HCT116 (cell line): ENCODE measurements around the gene AP4M1. TPM values are rescaled to one million over a fixed set of nuclear protein-coding genes. Genes with fewer than 3 reads are reported as not detected.
A peak's percentile ranks its signal among the peaks of the same experiment; 100 is the strongest.

ENCODE experiments used
- ATAC-seq: fragments of 200-7000 bp; cut with Tn5 transposase; 2 replicates; pipeline ENCODE4 v1.9.1; 2020; ENCODE audit warnings: mild to moderate bottlenecking, moderate library complexity
- BruUV-seq: library from RNA; stranded (reverse); fragments of 400-500 nt; replicated peaks from 2 replicates; lab custom pipeline; 2021; lab: Mats Ljungman, UMichigan
- CTCF ChIA-PET: fragments of 300-600 bp; sonication (Branson Sonifier 250); formaldehyde crosslinking; loops from one replicate; lab custom pipeline; 2021; ENCODE audit warnings: antibody characterized with exemption; lab: Charles Lee
- POLR2A ChIA-PET: fragments of 300-600, 350-600 bp; sonication (Branson Sonifier 250); formaldehyde crosslinking; loops from one replicate; lab custom pipeline; 2021; ENCODE audit warnings: antibody characterized with exemption; lab: Charles Lee
- RAD21 ChIA-PET, 2 experiments: fragments of 300-600 bp; sonication (Branson Sonifier 250); formaldehyde crosslinking; loops; one replicate each; lab custom pipeline; 2023; ENCODE audit warnings: low total read pairs in 2 of 2; ENCODE audit not compliant: uncharacterized antibody in 2 of 2, unreplicated experiment in 2 of 2, low non-redundant PET in 1 of 2; lab: Charles Lee
- DNase-seq: peaks from one replicate; pipeline ENCODE4 v3.0.0-alpha.2; 2010; ENCODE audit warnings: low read depth, low spot score
- H2AFZ ChIP-seq: fragments of 200-600 bp; shearing (Covaris generic), sonication (generic); 2 replicates; pipeline ENCODE4 v1.6.1; 2017; ENCODE audit warnings: low read depth, mixed run types, mixed read lengths, antibody characterized with exemption, low read length; ENCODE audit not compliant: poor library complexity, severe bottlenecking
- H3K27ac ChIP-seq: 2 replicates; pipeline ENCODE4 v1.5.1; 2012; ENCODE audit warnings: low read depth, low read length
- H3K27me3 ChIP-seq: fragments of 200-600 bp; sonication (generic); 2 replicates; pipeline ENCODE4 v1.6.1; 2016; ENCODE audit warnings: mixed run types, low read length, mixed read lengths; ENCODE audit not compliant: insufficient read depth
- H3K36me3 ChIP-seq, 2 experiments: fragments of 200-500 bp in 1 of 2; fragments of 200-600 bp in 1 of 2; sonication (Bioruptor generic) in 1 of 2; sonication (generic) in 1 of 2; 2 replicates each; pipeline versions ENCODE4 v1.5.1 to v1.6.1; 2014 to 2016; ENCODE audit warnings: low read length in 2 of 2, inconsistent platforms in 1 of 2, mixed read lengths in 1 of 2, mixed run types in 1 of 2; ENCODE audit not compliant: insufficient read depth in 2 of 2, control insufficient read depth in 1 of 2
- H3K4me1 ChIP-seq, 2 experiments: fragments of 200-600 bp in 1 of 2; sonication (generic) in 1 of 2; 2 replicates each; pipeline versions ENCODE4 v1.5.1 to v1.6.1; 2012 to 2017; ENCODE audit warnings: low read length in 2 of 2, inconsistent platforms in 1 of 2, mild to moderate bottlenecking in 1 of 2, mixed read lengths in 1 of 2, mixed run types in 1 of 2, moderate library complexity in 1 of 2; ENCODE audit not compliant: insufficient read depth in 2 of 2, control insufficient read depth in 1 of 2
- H3K4me2 ChIP-seq: fragments of 200-600 bp; sonication (generic); 2 replicates; pipeline ENCODE4 v1.6.1; 2017; ENCODE audit warnings: mixed run types, low read length, mixed read lengths
- H3K4me3 ChIP-seq, 2 experiments: fragments of 200-600 bp in 1 of 2; sonication (generic) in 1 of 2; replicated peaks in 1 of 2; 2 replicates each; pipeline ENCODE4 v1.5.1; 2011 to 2016; ENCODE audit warnings: low read length in 2 of 2, control low read depth in 1 of 2, low read depth in 1 of 2, mild to moderate bottlenecking in 1 of 2, mixed read lengths in 1 of 2, mixed run types in 1 of 2
- H3K79me2 ChIP-seq: fragments of 200-600 bp; sonication (generic); 2 replicates; pipeline ENCODE4 v1.6.1; 2017; ENCODE audit warnings: mild to moderate bottlenecking, mixed run types, low read length, moderate library complexity, mixed read lengths; ENCODE audit not compliant: insufficient read depth
- H3K9ac ChIP-seq: fragments of 200-600 bp; sonication (generic); 2 replicates; pipeline ENCODE4 v1.6.1; 2016; ENCODE audit warnings: low read length, mixed read lengths
- H3K9me2 ChIP-seq: fragments of 200-600 bp; sonication (generic), shearing (Covaris generic); 2 replicates; pipeline ENCODE4 v1.6.1; 2017; ENCODE audit warnings: mixed run types, mild to moderate bottlenecking, moderate library complexity; ENCODE audit not compliant: insufficient read depth
- H3K9me3 ChIP-seq, 2 experiments: fragments of 200-500 bp in 1 of 2; fragments of 200-600 bp in 1 of 2; sonication (Bioruptor generic) in 1 of 2; sonication (generic) in 1 of 2; 2 replicates each; pipeline ENCODE4 v1.6.1; 2014 to 2017; ENCODE audit warnings: low read length in 2 of 2, mixed read lengths in 2 of 2, inconsistent platforms in 1 of 2, low read depth in 1 of 2, mild to moderate bottlenecking in 1 of 2, mixed run types in 1 of 2, moderate library complexity in 1 of 2; ENCODE audit not compliant: control insufficient read depth in 1 of 2, insufficient read depth in 1 of 2
- H4K20me1 ChIP-seq: fragments of 200-600 bp; sonication (generic), shearing (Covaris generic); 2 replicates; pipeline ENCODE4 v1.6.1; 2017; ENCODE audit warnings: mixed run types, mild to moderate bottlenecking, moderate library complexity; ENCODE audit not compliant: insufficient read depth
- CBX3 ChIP-seq: IDR thresholded peaks from 2 replicates; pipeline ENCODE4 v1.6.1; 2012; ENCODE audit warnings: low read depth
- CEBPB ChIP-seq: IDR thresholded peaks from 2 replicates; pipeline ENCODE4 v1.6.1; 2012; ENCODE audit warnings: low read depth
- EGR1 ChIP-seq: IDR thresholded peaks from 2 replicates; pipeline ENCODE4 v1.6.1; 2012; ENCODE audit warnings: low read depth
- JUND ChIP-seq: IDR thresholded peaks from 2 replicates; pipeline ENCODE4 v1.6.1; 2012
- POLR2AphosphoS5 ChIP-seq: IDR thresholded peaks from 2 replicates; pipeline ENCODE4 v1.6.1; 2011; ENCODE audit warnings: mild to moderate bottlenecking, low read depth, low read length, moderate library complexity
- REST ChIP-seq: IDR thresholded peaks from 2 replicates; pipeline ENCODE4 v1.6.1; 2012; ENCODE audit warnings: low read depth
- SP1 ChIP-seq: IDR thresholded peaks from 2 replicates; pipeline ENCODE4 v1.6.1; 2012; ENCODE audit warnings: low read depth
- SRF ChIP-seq: IDR thresholded peaks from 2 replicates; pipeline ENCODE4 v1.6.1; 2012; ENCODE audit warnings: low read depth
- YY1 ChIP-seq: IDR thresholded peaks from 2 replicates; pipeline ENCODE4 v1.6.1; 2011; ENCODE audit warnings: low read length, low read depth, moderate library complexity, mild to moderate bottlenecking; ENCODE audit not compliant: insufficient replicate concordance; ENCODE audit errors: extremely low read depth
- ZFX ChIP-seq: fragments of 450-650 bp; IDR thresholded peaks from 2 replicates; pipeline ENCODE4 v1.6.1; 2017
- intact Hi-C: fragments of 100-400 bp; cut with micrococcal nuclease; formaldehyde crosslinking; loops from 2 replicates; pipeline ENCODE4 v1.10.0; 2022
- total RNA-seq: library from RNA; stranded (reverse); gene quantifications from one replicate; pipeline ENCODE4 v1.2.1, GENCODE V29; 2021; ENCODE audit not compliant: unreplicated experiment
- TF ChIP-seq, protein P1 (sequence below): IDR thresholded peaks from 2 replicates; pipeline ENCODE4 v1.6.1; 2012
- TF ChIP-seq, protein P2 (sequence below), 3 experiments: fragments of 200-600 bp in 1 of 3; sonication (generic) in 1 of 3; IDR thresholded peaks in 2 of 3; conservative IDR thresholded peaks in 1 of 3; 2 replicates each; pipeline ENCODE4 v1.5.1; 2012 to 2017; ENCODE audit warnings: low read depth in 2 of 3, low read length in 2 of 3, antibody characterized with exemption in 1 of 3, borderline replicate concordance in 1 of 3, control low read depth in 1 of 3, mild to moderate bottlenecking in 1 of 3, mixed read lengths in 1 of 3, mixed run types in 1 of 3, moderate library complexity in 1 of 3; ENCODE audit not compliant: insufficient read depth in 1 of 3

AP4M1 gene
- total RNA-seq, 1 experiment from 2014 or later: 20.0 TPM

GRCh38 chr7:100119072-100119969 is 17.9 kb downstream of the AP4M1 start, which contains the start of the genes CNPY4 and TAF6 (continued):
- no peak for TF ChIP-seq REST
- TF ChIP-seq CEBPB: no peak
- TF ChIP-seq CBX3: no peak
- TF ChIP-seq SRF: no peak

DNA sequence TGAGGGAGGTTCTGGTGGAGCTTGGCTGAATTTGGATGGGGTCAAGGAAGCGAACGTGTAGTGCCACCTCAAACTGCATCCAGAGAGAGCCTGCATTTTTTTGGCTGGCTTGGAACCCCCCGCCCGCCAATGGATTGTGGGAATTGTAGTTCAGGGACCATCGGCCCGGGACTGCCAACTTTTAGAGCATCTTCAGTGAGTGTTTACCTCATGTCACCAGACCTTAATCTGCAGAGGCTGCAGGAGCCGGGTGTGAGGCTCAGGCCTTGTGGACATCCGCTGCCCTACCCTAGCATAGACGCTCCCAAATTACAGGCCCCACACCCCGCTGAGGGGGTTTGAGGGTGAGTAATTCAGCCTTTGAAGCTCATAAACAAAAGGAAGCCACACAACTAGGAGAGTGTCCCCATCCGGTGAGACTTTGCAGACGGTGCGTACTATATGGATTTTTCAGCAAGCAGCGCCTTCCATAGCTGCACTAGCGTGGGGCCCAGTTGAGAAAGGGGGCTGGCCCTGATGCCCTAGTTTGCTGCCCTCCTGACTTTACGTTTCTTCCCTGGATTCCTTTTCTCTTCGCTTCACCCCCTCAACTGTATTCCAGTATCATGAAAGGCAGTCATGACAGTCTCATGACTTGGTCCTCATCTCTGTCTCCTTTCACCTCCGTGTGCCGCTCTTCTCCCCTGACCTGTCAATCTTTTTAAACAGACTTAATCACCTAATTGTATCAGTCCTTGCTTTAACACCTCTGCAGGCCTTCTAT is 18.7 kb downstream of the AP4M1 start:
- ChIA-PET RAD21 (no interaction called here), CTCF (interaction anchor here (0.7 kb wide), 1 partner anchor 11 kb away, joined by 4 read pairs; no protein-coding TSS in a partner anchor), POLR2A (no interaction called here)
- DNase-seq (no peak), ATAC-seq (peak; percentile 66)
- Histone ChIP-seq H3K79me2 (peaks cover 11% of the 10 kb centered on the region), H3K4me2 (peak overlapping the region; percentile 91), H3K4me1 (peaks cover 13 to 27% of the 10 kb centered on the region in 2 experiments), H2AFZ (peak overlapping the region; percentile 59), H3K27ac (peak overlapping the region; percentile 50), H4K20me1 (no peaks in the 10 kb centered on the region), H3K36me3 (no peaks in the 10 kb centered on the region), H3K9me3 (no peaks in the 10 kb centered on the region), H3K4me3 (peak overlapping the region; percentile 90 to 99), H3K27me3 (no peaks in the 10 kb centered on the region), H3K9me2 (no peaks in the 10 kb centered on the region), H3K9ac (peak overlapping the region; percentile 87)
- BruUV-seq: no TSS peak
- intact Hi-C loops: no loop called here
- TF ChIP-seq SP1 (no peak), YY1 (no peak), POLR2AphosphoS5 (peak; percentile 7; the same call in 1 of the 2 replicates), CBX3 (no peak), REST (no peak), EGR1 (no peak), JUND (no peak), ZFX (peak; percentile 38; the same call in 1 of the 2 replicates)
- TF ChIP-seq, protein P1, sequence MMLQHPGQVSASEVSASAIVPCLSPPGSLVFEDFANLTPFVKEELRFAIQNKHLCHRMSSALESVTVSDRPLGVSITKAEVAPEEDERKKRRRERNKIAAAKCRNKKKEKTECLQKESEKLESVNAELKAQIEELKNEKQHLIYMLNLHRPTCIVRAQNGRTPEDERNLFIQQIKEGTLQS: no peak
- TF ChIP-seq, protein P2, sequence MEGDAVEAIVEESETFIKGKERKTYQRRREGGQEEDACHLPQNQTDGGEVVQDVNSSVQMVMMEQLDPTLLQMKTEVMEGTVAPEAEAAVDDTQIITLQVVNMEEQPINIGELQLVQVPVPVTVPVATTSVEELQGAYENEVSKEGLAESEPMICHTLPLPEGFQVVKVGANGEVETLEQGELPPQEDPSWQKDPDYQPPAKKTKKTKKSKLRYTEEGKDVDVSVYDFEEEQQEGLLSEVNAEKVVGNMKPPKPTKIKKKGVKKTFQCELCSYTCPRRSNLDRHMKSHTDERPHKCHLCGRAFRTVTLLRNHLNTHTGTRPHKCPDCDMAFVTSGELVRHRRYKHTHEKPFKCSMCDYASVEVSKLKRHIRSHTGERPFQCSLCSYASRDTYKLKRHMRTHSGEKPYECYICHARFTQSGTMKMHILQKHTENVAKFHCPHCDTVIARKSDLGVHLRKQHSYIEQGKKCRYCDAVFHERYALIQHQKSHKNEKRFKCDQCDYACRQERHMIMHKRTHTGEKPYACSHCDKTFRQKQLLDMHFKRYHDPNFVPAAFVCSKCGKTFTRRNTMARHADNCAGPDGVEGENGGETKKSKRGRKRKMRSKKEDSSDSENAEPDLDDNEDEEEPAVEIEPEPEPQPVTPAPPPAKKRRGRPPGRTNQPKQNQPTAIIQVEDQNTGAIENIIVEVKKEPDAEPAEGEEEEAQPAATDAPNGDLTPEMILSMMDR (IDR thresholded peaks at IDR 0.05 in 2 of 3, conservative IDR thresholded peaks at IDR 0.05 in 1 of 3; ENCODE audit: borderline replicate concordance in 1 of 3, insufficient read depth in 1 of 3, low read depth in 2 of 3, low read length in 2 of 3): no peak
